ENCODE results near the gene CEACAM1. TPM values are rescaled to one million over a fixed set of nuclear protein-coding genes. Genes with fewer than 3 reads are reported as not detected.

CEACAM1 gene
- total and polyA plus RNA-seq, 2 of the 13 experiments (the other 11 are each of a cell fraction or from before 2014, with no cell fraction given) = 13.5 to 332 TPM

GRCh38 chr19:42524250-42524649 is 4.0 kb downstream of the CEACAM1 start:
- FAIRE-seq (no peak), DNase-seq (ENCODE audit: low spot score) (no peak), ATAC-seq (no peak)
- in situ Hi-C loops (cut with HindIII; ENCODE audit: extremely low pct_ligation_motif_present, low pct_unique_long_range_greater_than_20kb) = no loop called here
- Histone ChIP-seq H3K4me1 (ENCODE audit: insufficient read depth, low read length) (peaks cover 88% of the 10 kb centered on the region), H3K27me3 (ENCODE audit: control insufficient read depth in 1 of 2, insufficient read depth in 2 of 2, low read length in 2 of 2) (no peaks in the 10 kb centered on the region; a peak in 1 of 5 replicates), H3K9me3 (ENCODE audit: low read length) (no peaks in the 10 kb centered on the region), H3K27ac (ENCODE audit: extremely low read length, insufficient read depth, low read length) (no peak overlapping the region), H4K20me1 (ENCODE audit: insufficient read depth, low read length) (peaks cover 13% of the 10 kb centered on the region), H2AFZ (ENCODE audit: low read length) (no peak overlapping the region), H3K79me2 (ENCODE audit: insufficient read depth, low read length) (peaks cover 52% of the 10 kb centered on the region), H3K4me3 (replicated peaks in 1 of 3; ENCODE audit: insufficient read depth in 1 of 3, low read depth in 2 of 3, low read length in 3 of 3) (peak overlapping the region in 2 of 3 experiments; percentile 17 to 57; a peak in 3 of 6 replicates), H3K4me2 (ENCODE audit: low read depth, low read length) (peak overlapping the region; percentile 98), H3K9ac (ENCODE audit: insufficient read depth, low read depth, low read length) (peak overlapping the region; percentile 44; the same call in 1 of the 2 replicates), H3K36me3 (replicated peaks in 1 of 2; ENCODE audit: control insufficient read depth in 1 of 2, insufficient read depth in 2 of 2, low read length in 2 of 2) (peaks cover 24 to 50% of the 10 kb centered on the region in 2 experiments; a peak in 4 of 5 replicates)
- WGBS (ENCODE audit: low lambda C conversion rate) = 97% methylated on average over 5 of the region's 5 CpGs
- CTCF ChIA-PET (ENCODE audit: low intra/inter-chr PET ratio, low total read pairs) = no interaction called here
- TF ChIP-seq ZHX1 (CRISPR knock-in tag; IDR thresholded peaks at IDR 0.05; ENCODE audit: low read depth) = no peak
- TF ChIP-seq ZBTB37 (CRISPR knock-in tag; IDR thresholded peaks at IDR 0.05) = no peak
- peak; percentile 16; the same call in 1 of the 2 replicates for TF ChIP-seq POLR2G (IDR thresholded peaks at IDR 0.05; ENCODE audit: low read depth, low read length)
- no peak for TF ChIP-seq TBX3 (IDR thresholded peaks at IDR 0.05; ENCODE audit: borderline replicate concordance)
- TF ChIP-seq ZNF883 (CRISPR knock-in tag; IDR thresholded peaks at IDR 0.05; ENCODE audit: not compliant biosample characterization) = no peak
- peak; percentile 35; the same call in 1 of the 2 replicates for TF ChIP-seq ZNF687 (CRISPR knock-in tag; IDR thresholded peaks at IDR 0.05)
- TF ChIP-seq GZF1 (CRISPR knock-in tag; IDR thresholded peaks at IDR 0.05) = no peak
- no peak for TF ChIP-seq PREB (CRISPR knock-in tag; IDR thresholded peaks at IDR 0.05)
- no peak for TF ChIP-seq ZNF30 (CRISPR knock-in tag; IDR thresholded peaks at IDR 0.05)
- POLR2A ChIA-PET = no interaction called here
- intact Hi-C loops (cut with micrococcal nuclease; ENCODE audit: unreplicated experiment) = no loop called here
- BruUV-seq (replicated peaks) = no TSS peak

All from HepG2 (cell line).